ENCODE data around the gene RNF213.
"Not testable (repeated sequence)": the region's sequence is repeated elsewhere in the genome, so short reads cannot be mapped to it uniquely, and the experiment has no call there.

The RNF213 gene

GRCh38 chr17:80409626-80410025 is 149.0 kb downstream of the RNF213 start:
- Histone ChIP-seq H3K4me2 (ENCODE audit: low read depth, low read length, poor library complexity, severe bottlenecking) (no peak overlapping the region), H3K27me3 (ENCODE audit: low read length) (no peaks in the 10 kb centered on the region), H3K9me3 (ENCODE audit: insufficient read depth, low read length) (no peaks in the 10 kb centered on the region), H3K27ac (ENCODE audit: low read depth, low read length) (no peak overlapping the region), H3K9ac (ENCODE audit: low read length) (no peak overlapping the region), H3K36me3 (ENCODE audit: low read length) (no peaks in the 10 kb centered on the region), H2AFZ (ENCODE audit: low read depth, low read length, severe bottlenecking) (no peak overlapping the region), H3K4me3 (ENCODE audit: insufficient read depth, low read length, poor library complexity, severe bottlenecking) (no peak overlapping the region), H4K20me1 (ENCODE audit: low read depth, low read length) (no peaks in the 10 kb centered on the region), H3F3A (ENCODE audit: insufficient read depth) (no peaks in the 10 kb centered on the region), H3K9me2 (replicated peaks; ENCODE audit: insufficient read depth, low read length) (no peaks in the 10 kb centered on the region), H3K79me2 (ENCODE audit: insufficient read depth, low read length) (no peaks in the 10 kb centered on the region)
- TF ChIP-seq EZH2phosphoT487 (conservative IDR thresholded peaks at IDR 0.05; ENCODE audit: low read length) (no peak), CTCF (IDR thresholded peaks at IDR 0.05; ENCODE audit: insufficient read depth, low read length, poor library complexity, severe bottlenecking) (no peak)

- H2AFZ ChIP-seq (ENCODE audit: low read depth, low read length, severe bottlenecking); H3K27ac ChIP-seq (ENCODE audit: low read depth, low read length); H3K9me2 ChIP-seq (replicated peaks; ENCODE audit: insufficient read depth, low read length); H3K4me2 ChIP-seq (ENCODE audit: low read depth, low read length, poor library complexity, severe bottlenecking); H3K9ac ChIP-seq (ENCODE audit: low read length); H3F3A ChIP-seq (ENCODE audit: insufficient read depth); H3K36me3 ChIP-seq (ENCODE audit: low read length); H3K4me3 ChIP-seq (ENCODE audit: insufficient read depth, low read length, poor library complexity, severe bottlenecking); H3K27me3 ChIP-seq (ENCODE audit: low read length); H3K79me2 ChIP-seq (ENCODE audit: insufficient read depth, low read length); H3K9me3 ChIP-seq (ENCODE audit: insufficient read depth, low read length); H4K20me1 ChIP-seq (ENCODE audit: low read depth, low read length): not testable (repeated sequence)
Measured at GRCh38 chr17:80410441-80411087, 149.9 kb downstream of the RNF213 start.

- H3K4me2 ChIP-seq (ENCODE audit: low read depth, low read length, poor library complexity, severe bottlenecking), result no peak overlapping the region
- H3K9me3 ChIP-seq (ENCODE audit: insufficient read depth, low read length), result no peaks in the 10 kb centered on the region
- H3K79me2 ChIP-seq (ENCODE audit: insufficient read depth, low read length), result no peaks in the 10 kb centered on the region
- no peak for TF ChIP-seq CTCF (IDR thresholded peaks at IDR 0.05; ENCODE audit: insufficient read depth, low read length, poor library complexity, severe bottlenecking)
- TF ChIP-seq EZH2phosphoT487 (conservative IDR thresholded peaks at IDR 0.05; ENCODE audit: low read length), result no peak
- no peaks in the 10 kb centered on the region for H3K27me3 ChIP-seq (ENCODE audit: low read length)
- no peaks in the 10 kb centered on the region for H3K36me3 ChIP-seq (ENCODE audit: low read length)
- H4K20me1 ChIP-seq (ENCODE audit: low read depth, low read length), result no peaks in the 10 kb centered on the region
- H3F3A ChIP-seq (ENCODE audit: insufficient read depth), result no peaks in the 10 kb centered on the region
- H3K27ac ChIP-seq (ENCODE audit: low read depth, low read length), result no peak overlapping the region
- H3K9me2 ChIP-seq (replicated peaks; ENCODE audit: insufficient read depth, low read length), result no peaks in the 10 kb centered on the region
- no peak overlapping the region for H3K4me3 ChIP-seq (ENCODE audit: insufficient read depth, low read length, poor library complexity, severe bottlenecking)
- no peak overlapping the region for H2AFZ ChIP-seq (ENCODE audit: low read depth, low read length, severe bottlenecking)
- no peak overlapping the region for H3K9ac ChIP-seq (ENCODE audit: low read length)
Measured at GRCh38 chr17:80413771-80414507, 153.3 kb downstream of the RNF213 start.

GRCh38 chr17:80414508-80414802 is 153.8 kb downstream of the RNF213 start:
- no peaks in the 10 kb centered on the region for H3K79me2 ChIP-seq (ENCODE audit: insufficient read depth, low read length)
- H3K4me2 ChIP-seq (ENCODE audit: low read depth, low read length, poor library complexity, severe bottlenecking), result peak overlapping the region; percentile 77
- TF ChIP-seq EZH2phosphoT487 (conservative IDR thresholded peaks at IDR 0.05; ENCODE audit: low read length) (no peak), CTCF (IDR thresholded peaks at IDR 0.05; ENCODE audit: insufficient read depth, low read length, poor library complexity, severe bottlenecking) (no peak)
- H3F3A ChIP-seq (ENCODE audit: insufficient read depth), result no peaks in the 10 kb centered on the region
- H3K9ac ChIP-seq (ENCODE audit: low read length), result peak overlapping the region; percentile 68
- no peak overlapping the region for H3K27ac ChIP-seq (ENCODE audit: low read depth, low read length)
- H3K9me2 ChIP-seq (replicated peaks; ENCODE audit: insufficient read depth, low read length), result no peaks in the 10 kb centered on the region
- H3K4me3 ChIP-seq (ENCODE audit: insufficient read depth, low read length, poor library complexity, severe bottlenecking), result peak overlapping the region; percentile 75
- H3K36me3 ChIP-seq (ENCODE audit: low read length), result no peaks in the 10 kb centered on the region
- H4K20me1 ChIP-seq (ENCODE audit: low read depth, low read length), result no peaks in the 10 kb centered on the region
- H3K9me3 ChIP-seq (ENCODE audit: insufficient read depth, low read length), result no peaks in the 10 kb centered on the region
- H3K27me3 ChIP-seq (ENCODE audit: low read length), result no peaks in the 10 kb centered on the region
- H2AFZ ChIP-seq (ENCODE audit: low read depth, low read length, severe bottlenecking), result peak overlapping the region; percentile 72

Measured in SU-DHL-6 (cell line).